Activated naive CD8-positive, alpha-beta T cell treated with anti-CD3 and anti-CD28 coated beads, Interleukin-2, amount 10 ng/mL, durations not matched to agents 7 days and 5 days (primary cell): ENCODE results near the gene TNPO1. TPM values are rescaled to one million over a fixed set of nuclear protein-coding genes. Genes with fewer than 3 reads are reported as not detected.

Experiments used
- ATAC-seq: fragments of 150-1000 bp; cut with Tn5 transposase; one replicate; pipeline ENCODE4 v1.10.0; 2021; ENCODE audit warnings: low read depth, moderate library complexity
- POLR2A ChIA-PET: fragments of 350-600 bp; sonication (Branson Sonifier 250); formaldehyde crosslinking; loops from one replicate; lab custom pipeline; 2021; ENCODE audit warnings: antibody characterized with exemption; lab: Charles Lee
- DNase-seq: peaks from one replicate; pipeline ENCODE4 v3.0.0; 2021
- H3K27ac Mint-ChIP-seq: one replicate; pipeline ENCODE4 v1.8.0; 2022; ENCODE audit warnings: mild to moderate bottlenecking, mixed read lengths
- H3K27me3 Mint-ChIP-seq: one replicate; pipeline ENCODE4 v1.8.0; 2022; ENCODE audit warnings: mild to moderate bottlenecking, moderate library complexity, mixed read lengths
- H3K36me3 Mint-ChIP-seq: one replicate; pipeline ENCODE4 v1.8.0; 2021; ENCODE audit warnings: mild to moderate bottlenecking, mixed read lengths
- H3K4me1 Mint-ChIP-seq: one replicate; pipeline ENCODE4 v1.8.0; 2021; ENCODE audit warnings: mixed read lengths
- H3K4me3 Mint-ChIP-seq: one replicate; pipeline ENCODE4 v1.8.0; 2022; ENCODE audit warnings: mild to moderate bottlenecking, moderate library complexity, mixed read lengths
- H3K9me3 Mint-ChIP-seq: one replicate; pipeline ENCODE4 v1.8.0; 2021; ENCODE audit warnings: mixed read lengths
- total RNA-seq, 2 experiments: library from RNA; stranded (reverse); gene quantifications; one replicate each; pipeline ENCODE4 v1.2.3, GENCODE V29; 2021

TNPO1 gene
- total RNA-seq, 2 experiments from 2014 or later, result 76.2 to 81.0 TPM

DNA sequence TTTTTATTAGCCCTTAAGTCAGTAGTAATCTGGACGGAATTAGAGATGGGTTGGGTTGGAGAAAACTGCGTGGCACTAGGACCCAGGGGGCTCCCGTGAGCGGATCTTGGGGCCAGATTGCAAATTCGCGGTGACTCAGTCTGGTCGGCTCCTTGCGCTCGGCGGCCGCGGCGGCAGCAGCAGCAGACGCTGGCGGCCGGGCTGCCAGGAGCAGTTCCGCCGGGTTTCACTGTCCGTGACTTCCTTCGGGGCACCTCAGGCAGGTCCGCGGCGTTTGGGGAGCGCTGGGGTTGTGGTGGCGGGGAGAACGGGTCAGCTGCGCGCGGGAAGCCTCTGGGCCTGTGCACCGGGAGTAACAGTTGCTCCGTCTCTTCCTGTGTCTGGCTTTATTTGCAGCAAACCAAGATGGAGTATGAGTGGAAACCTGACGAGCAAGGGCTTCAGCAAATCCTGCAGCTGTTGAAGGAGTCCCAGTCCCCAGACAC lies 31.6 kb downstream of the TNPO1 start:
- Mint-ChIP-seq H3K27me3 (peaks cover 8% of the 10 kb centered on the region), H3K9me3 (no peaks in the 10 kb centered on the region), H3K27ac (peak overlapping the region; percentile 97), H3K4me1 (peaks cover 27% of the 10 kb centered on the region), H3K4me3 (peak overlapping the region; percentile 97), H3K36me3 (peaks cover 13% of the 10 kb centered on the region)
- ATAC-seq (peak; percentile 83), DNase-seq (peak; percentile 88)
- POLR2A ChIA-PET, result interaction anchor here (0.6 to 3.6 kb wide), 3 partner anchors 13 to 542 kb away, joined by 3 to 30 read pairs (median 6); partner anchors contain the start of gene TNPO1

DNA sequence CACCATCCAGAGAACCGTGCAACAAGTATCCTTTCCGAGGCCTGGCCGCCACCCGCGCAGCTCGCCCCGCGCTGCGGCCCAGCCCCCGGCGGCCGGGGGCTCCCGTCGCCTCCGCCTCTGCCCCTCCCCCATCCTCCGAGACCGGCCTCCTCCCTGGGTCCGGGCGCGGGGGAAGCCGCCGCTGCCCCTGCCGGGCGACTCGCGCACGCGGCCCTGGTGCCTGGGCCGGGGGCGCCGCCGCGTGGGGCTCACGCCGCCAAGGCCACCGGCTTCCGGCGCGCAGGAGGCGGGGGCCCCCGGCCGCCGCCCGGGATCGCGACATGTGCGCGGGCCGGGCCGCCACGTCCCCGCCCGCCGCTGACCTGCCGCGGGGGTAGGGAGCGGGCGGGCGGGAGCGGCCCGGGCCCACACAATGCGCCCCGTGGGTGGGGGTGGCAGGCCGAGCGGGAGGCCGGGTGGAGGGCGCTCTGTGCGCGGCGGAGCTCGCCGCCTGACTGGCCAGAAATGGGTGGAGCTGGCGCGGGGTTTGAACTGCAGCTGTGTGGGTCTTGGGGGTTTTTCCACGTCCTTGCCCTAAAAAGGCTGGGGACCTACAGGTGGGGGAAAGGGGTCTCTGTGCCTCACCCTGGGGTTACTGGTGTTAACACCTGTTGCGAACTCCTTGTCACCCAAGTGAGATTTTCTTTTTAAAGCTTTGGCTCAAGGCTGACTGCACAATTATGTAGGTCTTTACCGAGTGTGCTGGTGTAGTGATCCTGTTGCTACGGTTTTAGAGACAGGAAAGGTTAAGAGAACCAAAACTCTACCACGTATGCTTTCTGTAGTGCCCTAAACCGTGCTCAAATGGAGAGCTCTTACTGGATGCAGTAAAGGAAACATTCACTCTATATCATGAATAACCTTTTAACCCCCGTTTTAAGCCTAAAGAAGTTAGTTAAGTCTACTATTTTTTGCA lies 32.3 kb downstream of the TNPO1 start:
- peak; percentile 47 for ATAC-seq
- peak overlapping the region; percentile 97 for H3K27ac Mint-ChIP-seq
- H3K27me3 Mint-ChIP-seq, result peaks cover 8% of the 10 kb centered on the region
- peak overlapping the region; percentile 97 for H3K4me3 Mint-ChIP-seq
- H3K4me1 Mint-ChIP-seq, result peaks cover 30% of the 10 kb centered on the region
- no peaks in the 10 kb centered on the region for H3K9me3 Mint-ChIP-seq
- H3K36me3 Mint-ChIP-seq, result peaks cover 16% of the 10 kb centered on the region
- POLR2A ChIA-PET, result interaction anchor here (0.6 to 3.6 kb wide), 10 partner anchors 12 to 716 kb away, joined by 3 to 30 read pairs (median 4); partner anchors contain the start of genes BTF3, MRPS27, PTCD2 and TNPO1
- DNase-seq, result peak; percentile 74

DNA sequence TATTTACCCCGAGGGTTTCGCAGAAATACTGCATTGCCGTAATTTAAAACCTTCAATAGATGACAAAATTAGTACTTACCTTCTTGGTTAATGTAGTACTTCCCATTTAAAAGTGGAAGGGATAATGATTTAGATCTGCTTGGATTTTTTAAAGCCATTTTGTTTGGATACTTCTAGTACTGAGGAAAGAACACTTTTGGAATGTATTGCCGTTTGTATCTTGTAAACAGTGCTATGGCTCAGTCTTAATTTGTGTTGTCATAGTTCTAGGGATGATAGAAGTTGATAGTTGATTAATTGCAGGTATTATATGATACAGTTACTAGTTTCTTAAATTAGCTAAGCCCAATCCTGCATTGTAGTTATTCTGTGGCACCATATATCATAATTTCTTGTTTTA lies 33.1 kb downstream of the TNPO1 start:
- POLR2A ChIA-PET, result interaction anchor here (0.9 to 3.6 kb wide), 5 partner anchors 12 to 715 kb away, joined by 3 to 30 read pairs (median 5); partner anchors contain the start of genes MRPS27, PTCD2 and TNPO1
- Mint-ChIP-seq H3K9me3 (no peaks in the 10 kb centered on the region), H3K36me3 (peaks cover 16% of the 10 kb centered on the region), H3K27me3 (peaks cover 2% of the 10 kb centered on the region), H3K27ac (peak overlapping the region; percentile 95), H3K4me3 (peak overlapping the region; percentile 95), H3K4me1 (peaks cover 32% of the 10 kb centered on the region)
- DNase-seq, result no peak
- ATAC-seq, result no peak

DNA sequence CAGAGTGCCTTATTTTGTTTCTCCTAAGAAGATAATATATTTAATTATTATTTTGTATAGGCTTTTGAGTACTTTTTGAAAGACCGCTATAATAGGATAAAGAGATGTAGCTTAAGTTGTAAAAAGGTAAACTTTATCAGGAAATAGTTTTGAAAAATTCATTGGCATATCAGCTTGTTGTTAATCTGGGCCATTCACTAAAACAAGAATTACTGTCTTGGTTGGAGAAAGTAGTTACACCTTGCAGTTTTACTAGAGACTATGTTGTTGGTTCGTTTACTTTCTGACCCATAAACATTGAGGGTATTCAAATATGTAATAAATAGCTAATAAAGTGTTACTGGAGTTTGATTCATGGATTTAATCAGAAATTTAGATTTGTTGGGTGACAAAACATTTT lies 33.7 kb downstream of the TNPO1 start:
- Mint-ChIP-seq H3K27ac (no peak overlapping the region), H3K36me3 (peaks cover 18% of the 10 kb centered on the region), H3K27me3 (no peaks in the 10 kb centered on the region), H3K9me3 (no peaks in the 10 kb centered on the region), H3K4me1 (peaks cover 32% of the 10 kb centered on the region), H3K4me3 (peak overlapping the region; percentile 95)
- ATAC-seq (no peak), DNase-seq (no peak)
- POLR2A ChIA-PET, result interaction anchor here (1.1 kb wide), 1 partner anchor 715 kb away, joined by 3 read pairs; no protein-coding TSS in a partner anchor

DNA sequence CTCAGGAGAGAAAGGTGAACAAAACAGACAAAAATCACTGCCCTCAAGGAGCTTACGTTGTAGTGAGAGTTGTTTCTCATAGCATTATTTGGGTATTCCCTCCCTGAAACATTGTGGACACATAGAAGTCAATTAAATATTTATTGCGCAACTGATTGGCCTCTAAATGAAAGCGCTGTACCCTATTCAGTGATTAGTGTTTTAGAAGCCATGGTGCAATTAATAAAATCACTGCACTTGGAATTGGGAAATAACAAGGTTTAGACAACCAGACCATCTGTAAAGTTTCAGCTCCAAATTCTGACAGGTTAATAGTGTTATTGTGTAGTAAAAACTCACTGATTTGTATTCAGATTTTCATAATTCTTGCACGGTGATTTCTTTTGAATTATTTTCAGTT lies 35.9 kb downstream of the TNPO1 start:
- Mint-ChIP-seq H3K27me3 (no peaks in the 10 kb centered on the region), H3K27ac (no peak overlapping the region), H3K4me3 (no peak overlapping the region), H3K36me3 (peaks cover 28% of the 10 kb centered on the region), H3K9me3 (no peaks in the 10 kb centered on the region), H3K4me1 (peaks cover 35% of the 10 kb centered on the region)
- DNase-seq (no peak), ATAC-seq (no peak)
- POLR2A ChIA-PET, result no interaction called here

DNA sequence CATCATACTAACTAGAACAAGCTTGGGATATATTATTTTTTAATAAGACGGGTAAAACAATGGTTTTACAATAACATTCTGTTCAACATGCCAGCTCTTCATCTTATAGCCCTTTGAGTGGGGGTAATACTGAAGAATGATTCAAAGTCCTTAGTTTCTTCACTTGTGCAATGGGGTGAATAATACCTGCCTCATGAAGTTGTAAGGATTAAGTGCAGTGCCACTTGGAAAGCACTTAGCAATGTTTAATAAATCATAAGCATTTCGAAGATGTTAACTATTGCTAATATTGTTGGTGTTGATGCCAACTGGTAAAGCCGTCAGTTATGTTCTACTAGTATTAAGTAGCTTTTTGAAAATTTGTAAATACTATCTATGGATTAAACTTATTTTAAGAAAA lies 38.0 kb downstream of the TNPO1 start:
- no peak overlapping the region for H3K4me3 Mint-ChIP-seq

DNA sequence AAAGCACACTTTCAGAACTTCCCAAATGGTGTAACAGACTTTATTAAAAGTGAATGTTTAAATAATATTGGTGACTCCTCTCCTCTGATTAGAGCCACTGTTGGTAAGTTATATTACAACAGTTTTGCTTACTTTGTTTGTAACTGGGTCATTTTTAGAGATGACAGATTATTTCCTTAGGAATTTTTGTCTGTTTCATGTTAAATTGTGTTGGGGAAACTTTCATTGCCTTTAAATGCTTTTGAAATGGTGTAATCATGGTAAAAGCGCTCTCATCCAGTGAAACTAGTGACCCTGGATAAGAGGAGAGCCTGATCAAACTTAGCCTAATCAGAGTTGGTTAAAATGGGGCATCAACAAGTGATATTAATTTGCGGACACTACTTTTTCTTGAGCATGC lies 39.4 kb downstream of the TNPO1 start:
- H3K9me3 Mint-ChIP-seq, result no peaks in the 10 kb centered on the region
- DNase-seq, result no peak
- ATAC-seq, result no peak
- peaks cover 24% of the 10 kb centered on the region for H3K4me1 Mint-ChIP-seq
- POLR2A ChIA-PET, result no interaction called here
- no peak overlapping the region for H3K27ac Mint-ChIP-seq
- no peak overlapping the region for H3K4me3 Mint-ChIP-seq
- H3K36me3 Mint-ChIP-seq, result peaks cover 24% of the 10 kb centered on the region
- no peaks in the 10 kb centered on the region for H3K27me3 Mint-ChIP-seq

More for the DNA sequence above, 38.0 kb downstream of the TNPO1 start:
- Mint-ChIP-seq H3K27ac (no peak overlapping the region), H3K27me3 (no peaks in the 10 kb centered on the region), H3K4me1 (peaks cover 33% of the 10 kb centered on the region), H3K9me3 (no peaks in the 10 kb centered on the region), H3K36me3 (peaks cover 29% of the 10 kb centered on the region)
- POLR2A ChIA-PET, result no interaction called here
- ATAC-seq, result no peak
- DNase-seq, result no peak

DNA sequence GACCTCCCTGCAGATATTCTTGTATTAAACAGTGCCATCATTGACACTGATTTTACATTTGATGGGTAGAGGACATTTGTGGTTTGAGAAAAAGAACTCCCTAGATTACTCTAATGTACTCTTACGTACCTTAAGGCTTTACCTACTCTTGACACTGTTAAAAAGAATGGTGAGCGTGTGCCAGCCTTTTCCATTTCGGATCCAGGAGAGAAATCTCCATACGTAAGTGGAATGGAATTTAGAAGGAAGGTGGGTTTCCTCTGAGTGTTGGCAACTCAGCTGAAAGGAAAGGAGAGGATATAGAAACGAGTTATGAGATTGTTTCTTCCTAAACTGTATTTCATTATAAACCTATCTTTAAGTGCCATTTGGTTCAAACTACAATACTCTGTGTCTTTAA lies 40.9 kb downstream of the TNPO1 start:
- no peak for ATAC-seq
- H3K27ac Mint-ChIP-seq, result no peak overlapping the region
- no peak for DNase-seq
- no peaks in the 10 kb centered on the region for H3K27me3 Mint-ChIP-seq
- H3K4me1 Mint-ChIP-seq, result peaks cover 18% of the 10 kb centered on the region
- H3K36me3 Mint-ChIP-seq, result peaks cover 27% of the 10 kb centered on the region
- POLR2A ChIA-PET, result no interaction called here
- H3K9me3 Mint-ChIP-seq, result no peaks in the 10 kb centered on the region
- H3K4me3 Mint-ChIP-seq, result no peak overlapping the region

DNA sequence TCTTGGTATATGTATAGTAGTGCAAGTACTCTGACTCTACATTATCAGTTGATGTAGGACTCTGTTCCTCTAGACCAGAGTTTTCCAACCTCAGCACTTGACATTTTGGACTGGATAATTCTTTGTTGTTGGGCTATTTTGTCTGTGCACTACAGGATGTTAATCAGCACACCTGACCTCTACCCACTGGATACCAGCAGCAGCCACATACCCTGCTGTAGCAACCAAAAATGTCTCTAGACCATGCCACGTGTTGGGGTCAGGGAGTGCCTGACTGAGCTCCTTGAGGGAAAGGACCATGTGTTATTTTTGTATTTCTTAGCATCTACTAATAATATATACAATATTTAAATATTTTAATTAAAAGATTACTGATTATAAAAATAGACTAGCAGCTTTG lies 42.7 kb downstream of the TNPO1 start:
- no peaks in the 10 kb centered on the region for H3K9me3 Mint-ChIP-seq
- H3K27ac Mint-ChIP-seq, result no peak overlapping the region
- no peak overlapping the region for H3K4me3 Mint-ChIP-seq
- DNase-seq (no peak), ATAC-seq (no peak)
- POLR2A ChIA-PET, result no interaction called here
- H3K27me3 Mint-ChIP-seq, result no peaks in the 10 kb centered on the region
- peaks cover 15% of the 10 kb centered on the region for H3K4me1 Mint-ChIP-seq
- peaks cover 27% of the 10 kb centered on the region for H3K36me3 Mint-ChIP-seq

DNA sequence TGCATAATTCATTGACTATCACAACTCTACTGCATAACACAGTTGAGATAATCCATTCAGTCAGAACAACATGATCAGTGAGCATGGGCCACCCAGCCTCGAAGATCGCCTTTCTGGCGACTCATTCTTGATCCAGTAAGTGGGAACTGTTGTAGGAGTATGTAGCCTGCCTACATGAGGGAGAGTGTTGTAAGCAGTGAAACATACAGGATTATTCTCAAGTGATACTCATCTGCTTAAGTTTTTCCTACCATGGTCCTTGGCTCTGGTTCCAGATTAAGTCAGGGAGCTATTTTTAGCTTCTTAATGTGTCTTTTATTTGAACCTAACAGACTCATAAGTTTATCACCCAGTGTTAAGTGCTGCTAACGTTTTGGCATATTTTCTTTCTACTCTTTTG lies 44.0 kb downstream of the TNPO1 start:
- H3K36me3 Mint-ChIP-seq, result peaks cover 24% of the 10 kb centered on the region
- no peaks in the 10 kb centered on the region for H3K9me3 Mint-ChIP-seq
- DNase-seq, result no peak
- H3K4me3 Mint-ChIP-seq, result no peak overlapping the region
- H3K27me3 Mint-ChIP-seq, result no peaks in the 10 kb centered on the region
- no peak overlapping the region for H3K27ac Mint-ChIP-seq
- no peak for ATAC-seq
- POLR2A ChIA-PET, result interaction anchor here (0.7 to 1.5 kb wide), 2 partner anchors 12 to 96 kb away, joined by 3 to 6 read pairs; no protein-coding TSS in a partner anchor
- peaks cover 10% of the 10 kb centered on the region for H3K4me1 Mint-ChIP-seq

DNA sequence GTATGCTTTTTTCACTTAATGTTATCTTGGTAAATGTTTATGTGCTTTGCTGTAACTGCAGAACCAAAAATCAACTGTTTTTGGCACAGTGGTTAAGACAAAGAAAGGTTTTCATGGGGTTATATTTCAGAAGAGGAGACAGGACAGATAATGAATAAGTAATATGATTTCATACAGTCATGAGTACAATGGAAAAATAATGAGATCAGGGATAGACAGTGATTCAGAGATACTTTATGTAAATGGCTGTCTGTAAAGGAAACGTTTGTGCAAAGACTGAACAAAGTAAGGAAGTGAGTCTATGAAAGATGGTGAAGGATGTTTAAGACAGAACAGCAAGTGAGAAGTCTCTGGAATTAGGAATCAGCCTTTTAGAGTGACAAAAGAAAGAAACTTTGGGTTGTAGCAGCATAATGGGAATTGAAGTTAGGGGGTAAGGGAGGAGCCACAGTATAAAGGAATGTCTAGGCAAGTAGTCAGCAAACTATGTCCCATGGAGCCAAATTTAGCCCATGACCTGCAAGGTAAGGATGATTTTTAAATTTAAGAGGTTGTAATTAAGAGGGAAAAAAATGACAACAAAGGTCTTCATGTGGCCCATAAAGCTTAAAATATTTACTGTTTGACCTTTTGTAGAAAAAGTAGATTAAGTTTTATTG lies 55.0 kb downstream of the TNPO1 start:
- H3K36me3 Mint-ChIP-seq, result peaks cover 35% of the 10 kb centered on the region
- DNase-seq (no peak), ATAC-seq (no peak)
- POLR2A ChIA-PET, result no interaction called here
- no peaks in the 10 kb centered on the region for H3K9me3 Mint-ChIP-seq
- H3K4me3 Mint-ChIP-seq, result no peak overlapping the region
- peak overlapping the region; percentile 28 for H3K27ac Mint-ChIP-seq
- H3K27me3 Mint-ChIP-seq, result no peaks in the 10 kb centered on the region
- peaks cover 8% of the 10 kb centered on the region for H3K4me1 Mint-ChIP-seq

DNA sequence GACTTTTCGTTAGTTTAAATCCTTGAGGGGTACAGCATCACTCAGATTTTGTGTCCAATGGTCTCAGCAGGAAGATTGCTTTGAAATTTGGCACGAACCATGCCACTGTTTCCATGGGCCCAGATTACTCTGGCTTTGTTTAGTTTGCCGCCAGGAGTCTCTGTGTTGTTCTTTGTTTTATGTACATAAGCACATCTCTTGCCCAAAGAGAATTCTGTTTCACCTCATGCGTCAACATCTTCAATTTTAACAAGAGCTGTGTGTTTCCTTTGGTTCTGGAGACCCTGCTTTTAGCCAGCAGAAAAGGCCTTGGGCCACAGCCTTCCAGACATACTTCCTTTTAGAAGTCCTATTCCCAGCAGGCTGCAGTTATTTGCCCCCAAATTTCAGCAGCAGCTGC lies 62.4 kb downstream of the TNPO1 start:
- H3K27me3 Mint-ChIP-seq, result no peaks in the 10 kb centered on the region
- H3K4me1 Mint-ChIP-seq, result peaks cover 5% of the 10 kb centered on the region
- H3K36me3 Mint-ChIP-seq, result peaks cover 38% of the 10 kb centered on the region
- DNase-seq (no peak), ATAC-seq (no peak)
- POLR2A ChIA-PET, result no interaction called here
- H3K9me3 Mint-ChIP-seq, result no peaks in the 10 kb centered on the region
- no peak overlapping the region for H3K27ac Mint-ChIP-seq
- H3K4me3 Mint-ChIP-seq, result no peak overlapping the region

DNA sequence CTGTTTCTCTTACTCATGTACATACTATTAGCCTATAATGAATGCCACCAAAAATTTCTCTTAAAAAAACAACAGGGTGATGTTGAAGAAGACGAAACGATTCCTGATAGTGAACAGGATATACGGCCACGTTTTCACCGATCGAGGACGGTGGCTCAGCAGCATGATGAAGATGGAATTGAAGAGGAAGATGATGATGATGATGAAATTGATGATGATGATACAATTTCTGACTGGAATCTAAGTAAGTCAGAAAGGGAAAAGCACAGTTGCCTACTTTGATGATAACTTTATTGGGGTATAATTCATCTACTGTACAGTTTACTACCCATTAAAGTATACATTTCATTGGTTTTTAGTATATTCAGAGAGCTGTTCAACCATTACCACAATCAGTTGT lies 66.5 kb downstream of the TNPO1 start:
- peaks cover 32% of the 10 kb centered on the region for H3K36me3 Mint-ChIP-seq
- no peaks in the 10 kb centered on the region for H3K9me3 Mint-ChIP-seq
- peaks cover 5% of the 10 kb centered on the region for H3K4me1 Mint-ChIP-seq
- DNase-seq (no peak), ATAC-seq (no peak)
- POLR2A ChIA-PET, result no interaction called here
- no peaks in the 10 kb centered on the region for H3K27me3 Mint-ChIP-seq
- H3K27ac Mint-ChIP-seq, result no peak overlapping the region
- no peak overlapping the region for H3K4me3 Mint-ChIP-seq
